GM19468 (cell line): ENCODE data around the gene ASB3.
"Not testable (repeated sequence)": the region's sequence is repeated elsewhere in the genome, so short reads cannot be mapped to it uniquely, and the experiment has no call there.

ENCODE experiments used
- ATAC-seq: cut with Tn5 transposase; IDR thresholded peaks from one replicate; pipeline ENCODE4 v1.9.1; 2021; ENCODE audit warnings: mild to moderate bottlenecking, moderate library complexity, moderate number of reproducible peaks; ENCODE audit not compliant: unreplicated experiment; ENCODE audit errors: extremely low read depth

Gene ASB3, protein sequence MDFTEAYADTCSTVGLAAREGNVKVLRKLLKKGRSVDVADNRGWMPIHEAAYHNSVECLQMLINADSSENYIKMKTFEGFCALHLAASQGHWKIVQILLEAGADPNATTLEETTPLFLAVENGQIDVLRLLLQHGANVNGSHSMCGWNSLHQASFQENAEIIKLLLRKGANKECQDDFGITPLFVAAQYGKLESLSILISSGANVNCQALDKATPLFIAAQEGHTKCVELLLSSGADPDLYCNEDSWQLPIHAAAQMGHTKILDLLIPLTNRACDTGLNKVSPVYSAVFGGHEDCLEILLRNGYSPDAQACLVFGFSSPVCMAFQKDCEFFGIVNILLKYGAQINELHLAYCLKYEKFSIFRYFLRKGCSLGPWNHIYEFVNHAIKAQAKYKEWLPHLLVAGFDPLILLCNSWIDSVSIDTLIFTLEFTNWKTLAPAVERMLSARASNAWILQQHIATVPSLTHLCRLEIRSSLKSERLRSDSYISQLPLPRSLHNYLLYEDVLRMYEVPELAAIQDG

DNA sequence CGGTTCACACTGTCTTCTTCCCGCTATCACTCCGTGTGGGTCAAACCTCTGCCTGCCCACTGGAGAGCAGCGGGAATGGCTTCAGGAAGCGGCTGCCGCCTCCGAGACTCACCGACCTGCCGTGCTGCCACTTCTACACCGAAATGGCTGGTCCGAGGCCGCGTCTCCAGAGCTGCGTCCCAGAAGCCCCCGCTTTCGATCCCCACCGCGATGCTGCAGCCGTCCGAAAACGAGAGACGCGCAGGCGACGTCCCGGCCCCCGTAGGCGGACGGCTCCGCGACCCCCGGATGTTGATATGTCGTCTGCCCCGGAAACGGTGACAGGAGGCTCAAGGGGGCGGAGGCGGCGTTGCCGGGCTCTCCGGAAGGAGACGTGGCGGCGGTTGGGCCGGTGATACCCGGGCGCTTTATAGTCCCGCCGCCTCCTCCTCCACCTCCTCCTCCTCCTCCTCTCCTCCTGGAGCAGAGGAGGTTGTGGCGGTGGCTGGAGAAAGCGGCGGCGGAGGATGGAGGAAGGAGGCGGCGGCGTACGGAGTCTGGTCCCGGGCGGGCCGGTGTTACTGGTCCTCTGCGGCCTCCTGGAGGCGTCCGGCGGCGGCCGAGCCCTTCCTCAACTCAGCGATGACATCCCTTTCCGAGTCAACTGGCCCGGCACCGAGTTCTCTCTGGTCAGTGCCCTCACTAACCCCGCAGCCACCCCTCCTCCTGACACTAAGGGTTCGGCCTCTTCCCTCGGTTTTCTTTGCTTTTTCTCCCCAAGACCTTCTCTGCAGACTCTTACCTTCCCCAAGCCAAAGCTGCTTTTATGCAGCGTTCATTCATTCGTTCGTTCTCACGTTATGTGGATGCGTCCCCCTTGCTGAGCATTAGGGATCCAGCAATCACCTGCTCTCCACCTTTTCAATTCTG, at the start of gene ASB3, which contains the start of gene ERLEC1:
TSS of gene ASB3 (minus strand) at position 249 of the 909 bp plus-strand sequence. CDS start 21,381 bp downstream, outside the sequence.
TSS of gene ERLEC1 (plus strand) at position 340 of the 909 bp plus-strand sequence. CDS start at position 507, 167 bp downstream.
- peak; percentile 97 for ATAC-seq

- not testable (repeated sequence) for ATAC-seq
Observed at GRCh38 chr2:53829980-53830290, 43.2 kb upstream of the ASB3 start.

DNA sequence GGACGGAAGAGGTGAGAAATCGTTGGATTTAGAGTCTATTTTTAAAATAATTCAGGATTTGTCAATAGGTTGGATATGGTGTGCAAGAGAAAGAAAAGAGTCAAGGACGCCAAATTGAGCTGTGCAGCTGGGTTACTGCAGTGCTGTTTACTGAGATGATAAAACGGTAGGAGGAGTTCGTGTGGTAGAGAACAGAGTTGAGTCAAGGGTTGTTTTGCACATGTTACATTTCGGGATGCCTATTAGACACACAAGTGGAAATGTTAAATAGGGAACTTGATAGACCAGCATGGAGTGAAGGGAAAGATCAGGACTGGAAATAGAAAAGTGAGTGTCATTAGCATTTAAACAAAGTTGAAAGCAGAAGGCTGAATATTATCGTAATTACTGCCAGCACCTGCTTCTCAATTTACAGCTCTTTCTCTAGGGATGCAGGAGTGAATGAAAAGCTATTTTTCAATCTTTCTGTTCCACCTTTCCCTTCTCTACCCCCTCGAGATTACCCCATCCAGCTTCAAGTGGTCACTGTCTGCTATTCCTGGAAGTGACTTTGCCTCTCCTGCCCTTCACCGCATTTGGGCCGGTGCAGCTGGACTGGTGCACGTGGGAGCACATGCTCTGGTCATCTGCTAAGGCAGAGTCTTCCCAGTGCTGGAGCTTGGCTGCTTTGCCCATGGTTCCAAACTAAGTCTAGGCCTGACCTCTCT, 42.7 kb upstream of the ASB3 start:
- ATAC-seq, result no peak

DNA sequence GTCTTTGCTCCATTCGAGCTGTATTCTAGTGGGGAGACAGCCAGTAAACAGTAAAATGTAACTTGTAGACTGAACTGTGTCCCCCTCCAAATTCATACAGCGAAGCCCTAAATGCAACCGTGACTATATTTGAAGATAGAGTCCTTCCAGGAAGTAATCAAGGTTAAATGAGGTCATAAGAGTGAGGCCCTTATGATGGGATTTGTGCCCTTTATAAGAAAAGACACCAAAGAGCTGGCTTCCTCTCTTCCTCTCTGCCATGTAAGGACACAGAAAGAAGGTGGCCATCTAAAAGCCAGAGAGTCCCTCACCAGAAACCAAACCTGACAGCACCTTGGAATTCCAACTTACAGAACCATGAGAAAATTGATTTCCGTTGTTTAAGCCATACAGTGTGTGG, 41.6 kb upstream of the ASB3 start:
- ATAC-seq, result no peak

DNA sequence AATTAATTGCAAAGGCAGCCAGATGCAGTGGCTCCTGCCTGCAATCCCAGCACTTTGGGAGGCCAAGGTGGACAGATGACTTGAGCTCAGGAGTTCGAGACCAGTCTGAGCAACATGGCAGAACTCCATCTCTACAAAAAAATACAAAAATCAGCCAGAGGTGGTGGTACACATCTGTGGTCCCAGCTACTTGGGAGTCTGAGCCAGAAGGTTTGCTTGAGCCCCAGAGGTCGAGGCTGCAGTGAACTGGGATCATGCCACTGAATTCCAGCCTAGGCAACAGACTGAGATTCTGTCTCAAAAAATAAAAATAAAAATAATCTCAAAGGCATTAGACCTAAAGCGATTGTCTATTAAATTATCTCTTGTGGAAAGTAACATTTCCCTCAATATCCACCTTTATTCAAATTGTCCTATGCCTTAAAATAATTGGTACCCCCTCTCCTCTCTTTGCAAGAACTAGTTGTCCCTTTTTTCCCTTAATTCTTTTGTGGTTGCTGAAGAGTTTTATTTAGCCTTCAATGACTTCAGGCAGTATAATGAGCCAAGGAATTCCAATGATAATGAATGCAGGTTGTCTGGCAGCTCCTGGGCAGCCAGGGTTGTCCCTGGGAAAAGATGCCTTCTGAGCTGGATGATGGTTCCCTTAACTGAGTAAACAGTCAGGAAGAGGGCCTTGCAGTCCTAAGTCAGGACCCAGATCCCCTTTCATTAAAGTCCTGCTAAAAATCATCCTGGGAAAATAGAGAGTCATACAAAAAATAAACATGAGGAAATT, 40.8 kb upstream of the ASB3 start:
- ATAC-seq, result no peak

GRCh38 chr2:53826587-53827397, 40.0 kb upstream of the ASB3 start:
- ATAC-seq, result no peak

DNA sequence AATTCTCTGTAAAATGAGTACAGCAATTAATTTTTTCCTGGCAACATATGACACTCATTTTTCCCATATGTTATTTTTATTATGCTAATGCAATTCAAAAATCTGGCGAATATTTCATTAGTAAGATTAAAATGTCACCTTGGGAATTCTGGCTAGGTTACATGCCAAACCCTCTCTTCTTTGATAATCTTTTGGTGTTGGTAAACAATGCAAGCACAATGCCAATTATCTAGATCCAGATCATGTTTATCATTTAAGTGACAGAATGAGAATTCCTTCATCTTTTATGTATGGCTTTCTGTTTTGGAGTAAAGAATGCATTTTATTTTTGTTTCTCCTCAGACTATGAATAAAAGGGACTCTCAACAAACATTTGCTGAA, 39.3 kb upstream of the ASB3 start:
- ATAC-seq, result no peak

- not testable (repeated sequence) for ATAC-seq
Observed at GRCh38 chr2:53823639-53824038, 36.9 kb upstream of the ASB3 start.

GRCh38 chr2:53821810-53822209, 35.1 kb upstream of the ASB3 start:
- ATAC-seq, result no peak

DNA sequence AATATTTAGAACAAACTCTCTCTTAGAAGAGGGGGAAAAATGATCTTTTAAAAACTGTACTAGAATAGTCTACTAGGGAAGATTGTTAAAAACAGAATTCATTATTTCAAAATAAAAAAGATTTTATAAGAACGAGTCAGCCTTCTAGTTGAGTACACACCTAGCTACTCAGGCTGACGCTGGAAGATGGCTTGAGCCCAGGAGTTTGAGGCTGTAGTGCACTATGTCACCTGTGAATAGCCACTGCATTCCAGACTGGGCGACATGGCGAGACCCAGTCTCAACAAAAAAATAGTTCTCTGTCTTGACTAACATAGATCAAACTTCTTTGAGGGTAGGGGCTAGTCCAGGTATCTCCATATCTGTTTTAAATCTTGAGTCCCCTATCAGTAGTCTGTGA, 34.0 kb upstream of the ASB3 start:
- no peak for ATAC-seq

GRCh38 chr2:53820048-53820447, 33.3 kb upstream of the ASB3 start:
- no peak for ATAC-seq

- ATAC-seq, result no peak
Observed at GRCh38 chr2:53819634-53820033, 32.9 kb upstream of the ASB3 start.

DNA sequence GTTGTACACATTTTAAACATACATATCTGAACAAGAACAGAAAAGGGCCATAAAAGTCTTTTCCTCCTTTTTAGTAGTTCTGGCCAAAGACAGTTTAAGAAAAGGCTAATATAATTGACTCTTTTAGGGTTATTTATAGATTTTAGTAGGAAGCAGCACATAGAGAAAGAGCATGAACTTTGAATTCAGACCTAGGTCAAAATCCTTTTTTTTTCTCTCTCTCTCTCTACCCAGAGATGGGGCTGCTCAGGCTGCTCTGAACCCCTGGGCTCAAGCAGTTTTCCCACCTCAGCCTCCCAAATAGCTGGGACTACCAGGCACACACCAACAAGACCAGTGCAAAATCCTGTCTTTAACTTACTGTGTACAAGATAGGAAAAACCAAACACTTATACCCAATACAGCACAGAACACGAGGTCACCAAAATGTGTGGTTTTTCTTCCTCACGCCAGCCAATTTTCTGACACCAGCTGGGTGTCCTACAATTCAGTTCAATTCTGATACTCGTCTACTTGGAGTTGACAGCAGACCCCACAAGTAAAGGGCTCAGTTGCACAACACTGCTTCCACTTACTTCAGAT, 32.2 kb upstream of the ASB3 start:
- ATAC-seq, result no peak

GRCh38 chr2:53813151-53813550, 26.4 kb upstream of the ASB3 start:
- no peak for ATAC-seq

DNA sequence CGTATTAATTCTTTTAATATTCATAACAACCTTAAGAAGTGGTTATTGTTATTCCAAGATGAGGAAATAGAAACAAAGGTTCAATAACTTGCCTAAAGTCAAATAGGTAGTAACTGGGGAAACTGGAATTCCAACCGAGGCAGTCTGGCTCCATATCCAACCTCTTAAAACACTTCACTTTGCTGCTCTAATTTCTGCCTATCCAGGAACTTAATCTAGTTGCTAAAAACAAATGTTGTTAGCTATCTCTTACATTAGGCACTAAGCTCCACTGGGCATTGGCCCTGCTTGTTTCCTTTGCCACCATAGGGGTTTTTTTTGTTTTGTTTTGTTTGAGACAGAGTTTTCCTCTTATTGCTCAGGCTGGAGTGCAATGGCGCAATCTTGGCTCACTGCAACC, 24.8 kb upstream of the ASB3 start:
- no peak for ATAC-seq

DNA sequence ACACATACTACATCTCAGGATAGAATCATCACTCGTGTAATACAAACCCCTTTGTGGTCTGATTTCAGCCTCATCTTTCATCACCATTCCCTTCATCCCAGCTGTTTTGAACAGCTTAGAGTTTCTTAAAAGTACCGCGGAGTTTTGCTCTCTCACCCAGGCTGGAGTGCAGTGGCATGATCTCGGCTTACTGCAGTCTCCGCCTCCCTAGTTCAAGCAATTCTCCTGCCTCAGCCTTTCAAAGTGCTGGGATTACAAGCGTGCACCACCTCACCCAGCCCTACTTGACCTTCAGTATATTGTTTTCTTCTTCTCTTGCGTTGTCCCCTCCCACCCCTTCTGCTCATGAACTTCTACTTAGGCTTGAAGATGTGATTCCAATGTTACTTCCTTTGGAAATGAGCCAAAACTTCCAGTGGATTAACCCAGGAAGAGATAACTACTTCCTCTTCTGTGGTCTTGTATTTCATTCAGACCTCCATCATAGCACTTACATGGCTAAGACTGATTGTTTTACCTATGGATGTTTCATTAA, 15.9 kb upstream of the ASB3 start:
- ATAC-seq, result no peak

DNA sequence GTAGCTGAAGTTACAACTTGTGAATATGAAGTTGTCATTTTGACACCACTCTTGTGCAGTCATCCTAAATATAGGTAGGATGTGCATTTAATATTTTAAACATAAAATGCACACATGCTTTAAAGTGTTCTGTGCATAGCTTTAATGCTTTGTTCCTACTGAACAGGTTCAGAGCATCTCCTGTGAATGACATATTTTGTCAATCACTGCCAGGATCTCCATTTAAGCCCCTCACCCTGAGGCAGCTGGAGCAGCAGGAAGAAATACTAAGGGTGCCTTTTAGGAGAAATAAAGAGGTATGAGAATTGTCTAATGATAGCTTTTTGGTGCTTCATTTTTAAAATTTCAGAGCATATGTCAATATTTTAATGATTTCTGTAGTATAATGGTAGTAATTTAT, 14.8 kb upstream of the ASB3 start:
- ATAC-seq, result no peak

DNA sequence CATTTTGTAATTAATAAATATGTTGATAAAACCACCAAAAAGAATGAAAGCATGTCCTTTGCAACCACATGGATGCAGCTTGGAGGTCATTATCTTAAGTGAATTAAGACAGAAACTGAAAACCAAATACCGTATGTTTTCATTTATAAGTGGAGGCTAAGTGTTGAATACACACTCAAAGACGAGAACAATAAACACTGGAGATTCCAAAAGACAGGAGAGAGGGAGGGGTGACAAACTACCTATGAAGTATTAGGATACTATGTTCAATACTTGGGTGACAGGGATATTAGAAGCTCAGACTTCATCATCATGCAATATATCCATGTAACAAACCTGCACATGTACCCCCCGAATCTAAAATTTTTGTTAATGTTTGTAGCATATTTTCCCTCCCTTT, 7.1 kb upstream of the ASB3 start:
- ATAC-seq, result no peak
